ENCODE results near the gene SLC47A1.

DNA sequence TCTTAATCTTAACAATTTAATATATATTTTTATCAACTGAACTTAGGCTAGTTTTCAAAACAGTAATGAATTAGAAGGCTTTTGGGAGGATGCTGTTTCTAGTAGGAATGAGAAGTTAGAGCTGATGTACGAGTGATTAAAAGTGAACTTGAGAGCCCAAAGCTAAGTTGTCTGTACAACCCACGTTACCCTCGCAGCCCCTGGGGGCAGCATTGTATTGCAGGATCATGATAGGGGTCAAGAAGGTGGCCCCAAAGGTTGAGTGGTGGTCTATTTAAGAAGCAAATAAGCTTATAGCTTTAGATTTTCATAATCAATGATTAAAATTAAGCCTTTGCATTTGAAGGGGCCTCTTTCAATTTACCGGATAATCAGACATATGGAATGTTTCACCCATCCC is 81.2 kb downstream of the SLC47A1 start:
- TF ChIP-seq, protein P1, sequence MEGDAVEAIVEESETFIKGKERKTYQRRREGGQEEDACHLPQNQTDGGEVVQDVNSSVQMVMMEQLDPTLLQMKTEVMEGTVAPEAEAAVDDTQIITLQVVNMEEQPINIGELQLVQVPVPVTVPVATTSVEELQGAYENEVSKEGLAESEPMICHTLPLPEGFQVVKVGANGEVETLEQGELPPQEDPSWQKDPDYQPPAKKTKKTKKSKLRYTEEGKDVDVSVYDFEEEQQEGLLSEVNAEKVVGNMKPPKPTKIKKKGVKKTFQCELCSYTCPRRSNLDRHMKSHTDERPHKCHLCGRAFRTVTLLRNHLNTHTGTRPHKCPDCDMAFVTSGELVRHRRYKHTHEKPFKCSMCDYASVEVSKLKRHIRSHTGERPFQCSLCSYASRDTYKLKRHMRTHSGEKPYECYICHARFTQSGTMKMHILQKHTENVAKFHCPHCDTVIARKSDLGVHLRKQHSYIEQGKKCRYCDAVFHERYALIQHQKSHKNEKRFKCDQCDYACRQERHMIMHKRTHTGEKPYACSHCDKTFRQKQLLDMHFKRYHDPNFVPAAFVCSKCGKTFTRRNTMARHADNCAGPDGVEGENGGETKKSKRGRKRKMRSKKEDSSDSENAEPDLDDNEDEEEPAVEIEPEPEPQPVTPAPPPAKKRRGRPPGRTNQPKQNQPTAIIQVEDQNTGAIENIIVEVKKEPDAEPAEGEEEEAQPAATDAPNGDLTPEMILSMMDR (optimal IDR thresholded peaks at IDR 0.05 in 1 of 3, IDR thresholded peaks at IDR 0.05 in 1 of 3, conservative IDR thresholded peaks at IDR 0.05 in 1 of 3; ENCODE audit: extremely low read depth in 1 of 3, insufficient read depth in 2 of 3, low read length in 3 of 3), result no peak
- TF ChIP-seq EZH2 (IDR thresholded peaks at IDR 0.05; ENCODE audit: low read length), result no peak
